HG02973 (cell line): ENCODE results near the gene PLEKHO2.

ENCODE experiments used
- ATAC-seq: cut with Tn5 transposase; IDR thresholded peaks from one replicate; pipeline ENCODE4 v1.9.1; 2021; ENCODE audit warnings: moderate library complexity; ENCODE audit not compliant: unreplicated experiment

Gene PLEKHO2

DNA sequence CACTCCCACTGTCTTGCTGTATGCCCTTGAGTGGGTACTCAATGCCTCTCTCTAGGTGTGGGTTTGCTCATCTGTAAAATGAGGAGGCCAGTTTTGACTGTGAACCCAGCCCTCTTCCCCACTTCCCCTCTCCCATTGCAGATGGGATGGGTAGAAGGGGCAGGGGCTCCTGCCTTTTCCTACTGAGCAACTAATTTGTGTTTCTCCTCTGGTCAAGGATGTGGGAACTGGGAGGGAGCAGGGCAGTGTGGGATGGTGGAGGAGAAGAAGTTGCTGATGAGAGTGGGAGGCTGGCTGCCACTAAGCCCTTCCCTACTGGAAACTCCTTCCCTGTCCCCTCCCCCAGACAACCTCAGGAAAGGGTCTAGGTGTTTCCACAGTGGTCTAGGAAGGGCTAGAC lies 49.8 kb downstream of the PLEKHO2 start:
- ATAC-seq, result no peak

DNA sequence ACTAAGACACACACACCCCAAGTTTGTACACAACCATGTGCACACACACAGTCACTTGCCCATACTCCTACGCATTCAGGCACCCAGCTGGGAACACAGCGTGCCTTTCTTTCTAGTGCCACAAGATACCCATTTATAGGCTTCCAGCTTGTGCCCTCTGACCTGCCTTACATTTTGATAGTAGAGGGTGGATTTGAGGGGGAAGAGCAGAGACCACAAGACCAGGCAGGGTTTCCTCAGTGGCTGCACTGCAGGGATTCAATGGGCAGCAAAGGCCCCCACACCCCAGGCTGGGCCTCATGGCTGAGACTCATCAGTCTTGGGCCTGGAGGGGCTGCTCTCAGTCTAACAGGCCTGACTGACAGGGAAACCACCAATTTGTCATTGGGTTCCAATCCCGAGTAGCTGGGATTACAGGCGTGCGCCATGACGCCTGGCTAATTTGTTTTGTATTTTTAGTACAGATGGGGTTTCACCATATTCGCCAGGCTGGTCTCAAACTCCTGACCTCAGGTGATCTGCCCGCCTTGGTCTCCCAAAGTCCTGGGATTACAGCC lies 51.2 kb downstream of the PLEKHO2 start:
- ATAC-seq, result no peak

DNA sequence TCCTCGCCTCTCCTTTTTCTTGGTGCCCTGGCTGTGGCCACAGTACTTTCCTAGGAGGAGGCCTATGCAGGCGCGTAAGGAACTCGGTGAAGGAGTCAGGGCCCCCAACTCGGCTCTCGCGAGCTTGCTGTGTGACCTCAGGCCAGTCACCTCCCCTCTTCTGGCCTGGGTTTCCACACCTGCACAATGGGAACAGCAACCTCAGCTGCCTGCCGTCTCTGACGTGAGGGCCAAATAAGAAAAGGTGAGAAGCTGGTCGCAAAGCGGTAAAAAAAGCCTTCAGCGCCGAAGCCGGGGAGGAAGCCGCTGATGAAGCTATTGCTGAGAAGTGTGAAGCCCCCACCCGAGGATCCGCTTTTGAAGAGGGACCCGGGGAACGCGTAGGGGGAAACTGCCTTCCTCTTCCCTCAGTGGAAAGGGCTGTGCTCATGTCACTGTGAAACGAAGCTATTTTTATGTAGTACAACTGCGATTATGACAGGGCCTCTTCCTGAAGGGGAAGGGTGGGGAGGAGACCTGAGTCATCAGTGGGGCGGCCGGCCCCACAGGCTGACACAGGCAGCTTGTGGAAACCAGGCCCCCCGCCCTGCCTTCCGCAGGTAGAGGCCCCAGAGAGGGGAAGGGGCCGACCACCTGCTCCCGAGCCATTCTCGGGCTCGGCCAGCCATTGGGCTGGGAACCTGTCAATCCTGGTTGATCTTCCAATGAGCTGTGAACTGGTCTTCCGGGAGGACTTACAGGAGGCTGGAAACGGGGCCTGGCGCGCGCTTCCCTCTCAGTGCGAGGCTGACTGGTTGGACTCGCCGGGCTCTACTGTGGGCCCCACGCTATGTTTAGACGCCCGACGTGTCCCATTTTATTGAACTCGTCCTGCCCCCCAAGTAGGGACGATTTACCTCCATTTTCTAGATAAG lies 52.0 kb downstream of the PLEKHO2 start:
- peak; percentile 52 for ATAC-seq

DNA sequence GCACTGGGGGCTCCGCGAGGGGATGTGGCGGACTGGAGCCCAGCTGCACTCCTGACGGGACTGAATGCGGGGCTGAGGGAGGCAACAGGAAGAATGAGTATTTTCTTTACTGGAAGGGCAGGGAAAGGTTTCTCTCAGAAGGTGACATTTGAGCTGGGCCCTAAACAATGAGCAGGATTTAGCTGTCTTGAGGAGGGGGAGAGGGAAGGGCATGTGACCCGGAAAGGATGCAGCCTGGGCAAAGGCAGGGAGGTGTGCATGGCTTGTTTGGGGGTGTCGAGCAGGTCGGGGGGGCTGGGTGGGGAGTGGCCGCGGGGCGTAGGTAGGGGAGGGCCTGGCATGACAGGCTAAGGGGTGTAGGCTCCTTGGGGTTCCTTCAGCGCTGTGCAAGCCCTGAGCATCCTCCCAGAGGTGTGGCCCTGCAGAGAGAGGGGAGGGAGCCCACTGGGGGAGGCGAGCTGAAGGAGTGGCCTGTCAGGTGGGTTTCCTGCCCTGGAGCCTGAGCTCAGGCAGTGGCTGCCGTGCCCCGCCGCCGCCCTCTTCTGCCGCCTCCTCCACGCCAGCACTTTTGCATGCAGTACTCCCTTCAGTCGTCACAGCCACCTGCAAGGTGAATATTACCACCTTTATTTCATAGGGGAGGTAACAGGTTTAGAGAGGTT lies 52.8 kb downstream of the PLEKHO2 start:
- no peak for ATAC-seq

DNA sequence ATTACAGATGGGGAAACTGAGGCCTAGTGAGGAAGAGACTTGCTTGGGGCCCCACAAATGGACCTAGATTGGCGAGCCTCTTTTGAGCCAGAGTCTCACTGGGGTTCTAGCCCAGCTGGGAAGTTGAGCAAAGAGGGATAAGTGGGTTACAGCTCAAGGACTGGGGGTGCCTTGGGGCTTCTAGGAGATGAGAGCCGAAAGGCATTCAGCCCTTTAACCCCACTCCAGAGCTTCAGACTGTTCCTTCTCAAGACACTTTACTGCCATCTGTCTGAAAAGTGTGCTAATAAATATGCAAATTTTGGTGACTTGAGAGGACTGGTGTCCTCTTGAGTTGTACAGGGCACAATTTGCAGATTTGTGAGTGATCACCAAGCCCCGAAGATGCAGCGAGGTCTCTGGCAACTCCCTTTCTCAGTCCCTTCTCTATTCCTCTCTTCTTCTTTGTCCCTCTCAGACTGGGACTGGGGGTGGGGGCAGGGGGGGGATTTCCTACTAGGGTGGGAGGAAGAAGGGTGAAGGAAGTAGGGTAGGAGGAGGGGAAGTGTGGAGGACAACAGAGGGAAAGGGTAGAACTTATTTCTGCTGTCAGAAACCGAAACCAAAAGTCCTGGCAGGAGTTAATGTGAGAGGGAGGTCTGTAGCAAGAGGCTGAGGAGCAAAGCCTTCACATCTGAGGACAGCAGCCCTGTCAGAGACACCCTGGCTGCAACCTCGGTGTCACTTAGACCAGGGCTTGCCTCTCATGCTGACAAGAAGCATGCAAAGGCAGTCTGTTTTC lies 53.8 kb downstream of the PLEKHO2 start:
- ATAC-seq, result no peak

DNA sequence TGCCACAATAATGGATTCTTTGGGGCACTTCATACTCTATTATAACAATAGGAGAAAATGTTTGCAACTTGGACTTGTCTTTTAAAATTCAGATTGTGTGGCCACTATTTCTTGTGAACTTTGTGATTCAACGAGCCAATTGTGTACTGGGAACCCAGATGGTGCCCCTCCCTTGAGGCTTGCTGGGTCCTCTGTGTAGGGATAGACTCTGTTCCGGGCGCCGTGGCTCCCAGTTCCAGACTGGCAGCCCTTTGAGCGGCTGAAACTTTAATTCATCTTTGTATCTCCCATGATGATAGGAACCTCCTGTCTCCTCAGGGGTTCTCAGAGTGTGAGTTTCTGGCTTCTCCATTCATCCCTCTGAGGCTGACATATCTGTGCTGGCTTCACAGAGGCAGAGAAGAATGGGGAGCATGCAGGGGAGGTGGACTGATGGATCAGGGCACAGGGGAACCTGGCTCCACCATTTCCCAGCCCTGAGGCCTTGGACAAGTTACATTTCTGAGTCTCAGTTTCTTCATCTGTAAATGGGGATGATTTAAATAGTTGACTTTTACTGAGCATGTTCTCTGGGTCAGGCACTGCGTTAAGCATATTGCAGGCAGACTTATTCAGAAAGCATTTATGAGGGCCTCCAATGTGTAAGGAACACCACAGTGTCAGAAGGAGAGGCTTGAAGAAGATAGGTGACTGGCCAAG lies 54.8 kb downstream of the PLEKHO2 start:
- ATAC-seq, result no peak

DNA sequence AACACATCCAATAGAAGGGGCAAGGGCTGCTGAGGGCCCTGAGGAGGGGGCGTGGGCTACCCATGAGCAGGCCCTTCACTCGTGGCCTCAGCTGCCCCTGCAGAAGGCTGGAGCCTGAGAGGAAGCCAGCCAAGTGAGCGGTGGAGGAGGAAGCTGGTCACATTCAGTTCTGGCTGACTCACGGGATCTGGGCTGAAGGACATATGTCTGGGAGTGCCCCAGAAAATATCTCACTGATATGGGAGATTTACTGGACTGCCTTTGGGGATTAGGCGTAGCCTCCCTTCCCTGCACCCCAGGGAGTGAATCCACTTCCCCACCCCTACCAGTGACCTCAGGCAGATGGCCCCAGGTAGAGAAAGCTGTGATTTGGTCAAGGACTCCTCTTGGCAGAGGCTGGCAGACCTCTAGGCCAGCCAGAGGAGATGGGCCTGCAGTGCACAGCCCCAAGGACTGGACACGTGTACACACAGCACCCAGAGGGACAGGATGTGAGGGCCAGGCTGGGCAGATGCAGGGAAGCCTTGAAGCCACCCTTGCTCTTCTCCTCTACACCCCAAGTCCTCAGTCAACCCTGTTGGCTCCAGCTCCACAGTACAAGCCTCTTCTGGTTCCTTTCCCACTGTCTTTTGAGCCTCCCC lies 55.8 kb downstream of the PLEKHO2 start:
- no peak for ATAC-seq

DNA sequence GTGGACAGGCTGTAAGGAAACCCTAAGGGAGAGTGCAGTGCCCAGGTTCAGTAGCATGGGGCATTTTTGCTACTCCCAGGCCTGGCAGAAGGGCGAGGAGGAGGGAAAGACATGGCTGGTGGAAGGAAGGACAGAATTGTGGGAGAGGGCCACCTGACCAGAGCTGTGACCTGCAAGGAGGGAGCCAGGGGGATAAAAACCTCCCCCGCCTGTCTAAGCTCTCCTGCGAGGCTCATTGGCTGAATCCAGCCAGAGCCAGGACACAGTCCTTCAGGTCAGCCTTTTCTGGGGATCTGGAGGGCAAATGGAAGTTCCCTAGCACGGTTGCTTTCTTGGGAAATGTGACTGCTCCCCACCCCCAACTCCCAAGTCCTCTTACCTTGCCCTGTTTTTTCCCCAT lies 56.7 kb downstream of the PLEKHO2 start:
- no peak for ATAC-seq

DNA sequence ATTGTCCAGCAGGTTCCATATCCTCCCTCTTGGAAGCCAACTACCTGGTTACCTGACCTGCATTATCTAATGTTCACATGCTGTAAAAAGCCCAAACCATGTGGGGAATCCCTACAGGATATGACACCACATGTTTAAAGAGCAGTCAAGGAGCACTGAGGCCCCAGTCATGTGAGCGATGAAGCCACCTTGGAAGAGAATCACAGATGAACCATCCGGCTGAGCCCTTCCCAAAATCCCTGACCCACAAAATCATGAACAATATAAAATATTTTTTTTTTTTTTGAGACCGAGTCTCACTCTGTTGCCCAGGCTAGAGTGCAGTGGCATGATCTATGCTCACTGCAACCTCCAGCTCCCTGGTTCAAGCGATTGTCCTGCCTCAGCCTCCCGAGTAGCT lies 59.4 kb downstream of the PLEKHO2 start:
- ATAC-seq, result no peak

DNA sequence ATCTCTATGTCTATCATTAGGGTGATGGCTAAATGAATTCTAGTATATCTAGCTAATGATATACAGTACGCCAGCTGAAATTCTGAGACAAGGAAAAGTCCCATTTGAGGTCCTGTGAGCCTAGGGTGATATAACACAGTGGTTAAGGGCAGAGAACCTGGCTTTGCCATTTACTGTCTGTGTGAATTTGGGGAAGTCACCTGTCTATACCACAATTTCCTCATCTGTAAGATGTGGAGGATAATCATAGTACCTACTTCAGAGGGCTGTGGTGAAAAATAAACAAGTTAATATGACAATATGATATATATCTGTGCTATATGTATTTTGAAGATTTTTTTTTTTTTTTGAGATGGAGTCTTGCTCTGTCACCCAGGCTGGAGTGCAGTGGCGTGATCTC lies 60.2 kb downstream of the PLEKHO2 start:
- no peak for ATAC-seq

DNA sequence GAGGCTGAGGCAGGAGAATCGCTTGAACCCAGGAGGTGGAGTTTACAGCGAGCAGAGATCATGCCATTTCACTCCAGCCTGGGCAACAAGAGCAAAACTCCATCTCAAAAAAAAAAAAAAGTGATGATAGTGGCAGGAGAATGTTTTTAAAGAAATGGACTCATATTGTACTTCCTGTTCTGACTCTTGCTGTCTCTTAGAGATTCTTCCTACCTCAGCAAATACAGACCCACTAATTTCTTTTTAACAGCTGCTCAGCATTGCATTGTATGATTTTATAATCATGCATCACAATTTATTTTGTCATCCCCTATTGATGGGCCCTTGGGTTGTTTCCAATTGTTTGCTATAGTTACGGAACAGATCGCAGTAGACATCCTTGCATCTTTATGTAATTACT lies 61.1 kb downstream of the PLEKHO2 start:
- ATAC-seq, result no peak

DNA sequence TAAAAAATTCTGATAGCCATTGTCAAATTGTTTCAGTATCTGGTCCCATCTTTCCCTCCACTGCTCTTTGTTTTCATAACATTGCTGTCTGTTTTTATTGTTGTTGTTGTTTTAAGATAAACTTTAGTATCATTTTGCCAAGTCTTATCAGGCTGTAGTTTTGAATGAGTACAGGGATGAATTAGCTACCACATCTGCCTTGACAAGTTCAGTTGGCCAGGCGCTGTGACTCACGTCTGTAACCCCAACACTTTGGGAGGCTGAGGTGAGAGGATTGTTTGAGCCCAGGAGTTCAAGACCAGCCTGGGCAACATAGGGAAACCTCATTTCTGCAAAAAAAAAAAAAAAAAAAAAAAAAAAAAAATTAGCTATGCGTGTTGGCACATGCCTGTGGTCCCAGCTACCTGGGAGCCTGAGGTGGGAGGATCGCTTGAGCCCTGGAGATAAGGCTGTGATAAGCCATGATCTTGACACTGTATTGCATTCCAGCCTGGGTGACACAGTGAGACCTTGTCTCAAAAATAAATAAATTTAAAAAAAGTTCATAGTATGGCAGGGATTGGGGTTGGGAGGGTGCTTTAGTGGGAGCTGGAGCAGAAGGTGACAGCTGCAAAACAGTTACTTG lies 61.7 kb downstream of the PLEKHO2 start:
- no peak for ATAC-seq

DNA sequence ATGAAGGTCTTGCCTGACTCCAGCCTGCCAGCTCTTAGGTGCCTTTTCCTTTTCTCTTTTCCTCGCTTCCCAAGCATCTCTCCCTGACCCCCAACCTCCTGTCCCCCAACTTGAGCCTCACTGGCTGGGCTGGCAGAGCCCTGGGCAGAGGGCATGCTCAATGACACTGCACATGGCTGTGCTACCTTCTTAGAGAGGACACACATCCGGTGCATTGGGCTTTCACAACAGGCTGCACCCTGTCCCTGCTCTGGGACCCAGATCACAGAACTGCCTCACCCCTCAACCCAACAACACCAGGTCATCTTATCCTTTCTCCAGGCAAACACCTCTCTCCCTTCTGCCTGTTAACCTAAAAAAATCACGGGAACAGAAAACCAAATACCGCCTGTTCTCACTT lies 62.5 kb downstream of the PLEKHO2 start:
- ATAC-seq, result no peak

DNA sequence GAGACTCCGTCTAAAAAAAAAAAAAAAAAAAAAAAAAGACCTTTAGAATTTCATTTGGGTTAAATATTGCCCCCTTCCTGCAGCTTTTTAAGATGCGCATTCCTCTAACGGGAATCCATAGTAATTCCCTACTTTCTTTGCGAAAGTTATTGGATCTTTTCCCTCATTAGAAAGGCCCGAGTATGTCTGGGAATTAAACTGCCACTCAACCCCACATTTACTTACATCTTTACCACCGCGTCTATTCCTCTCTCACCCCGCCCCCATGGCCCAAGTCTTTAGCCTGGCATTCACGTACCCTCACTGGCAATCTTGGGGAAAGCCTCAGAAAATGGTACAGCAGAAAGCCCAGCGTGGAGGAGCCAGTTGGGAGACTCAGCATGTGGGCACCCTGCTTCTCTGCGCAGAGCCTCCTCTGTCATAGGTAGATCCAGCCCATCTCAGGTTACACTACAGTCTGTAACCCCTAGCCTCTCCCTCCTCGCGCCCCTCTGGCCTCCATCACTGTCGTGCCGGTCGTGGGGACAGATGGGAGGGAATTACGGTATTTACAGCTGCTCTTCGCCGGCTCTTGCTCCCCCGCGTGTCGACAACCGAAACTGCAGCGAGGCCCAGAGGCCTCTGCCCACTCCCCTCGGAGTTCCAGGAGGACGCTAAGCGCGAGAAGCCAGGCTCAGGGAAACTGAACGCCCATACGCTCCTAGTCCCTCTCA lies 63.6 kb downstream of the PLEKHO2 start:
- no peak for ATAC-seq

DNA sequence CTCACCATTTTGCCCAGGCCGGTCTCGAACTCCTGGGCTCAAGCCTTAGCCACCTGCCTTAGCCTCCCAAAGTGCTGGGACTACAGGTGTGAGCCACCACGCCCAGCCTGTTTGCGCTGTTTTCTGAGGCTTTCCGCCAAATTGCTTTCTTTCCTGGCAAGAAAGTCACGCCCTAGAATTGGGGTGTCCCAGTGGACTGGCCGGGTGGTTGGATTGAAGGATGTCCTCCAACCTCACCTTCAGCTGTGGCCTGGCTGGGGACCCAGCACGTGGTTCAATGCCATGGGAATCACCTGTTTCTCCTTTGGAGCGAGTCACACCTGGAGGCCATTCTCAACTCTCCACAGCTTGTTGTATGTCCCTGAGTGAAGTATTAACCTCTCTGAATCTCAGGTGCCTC lies 64.2 kb downstream of the PLEKHO2 start:
- ATAC-seq, result no peak

DNA sequence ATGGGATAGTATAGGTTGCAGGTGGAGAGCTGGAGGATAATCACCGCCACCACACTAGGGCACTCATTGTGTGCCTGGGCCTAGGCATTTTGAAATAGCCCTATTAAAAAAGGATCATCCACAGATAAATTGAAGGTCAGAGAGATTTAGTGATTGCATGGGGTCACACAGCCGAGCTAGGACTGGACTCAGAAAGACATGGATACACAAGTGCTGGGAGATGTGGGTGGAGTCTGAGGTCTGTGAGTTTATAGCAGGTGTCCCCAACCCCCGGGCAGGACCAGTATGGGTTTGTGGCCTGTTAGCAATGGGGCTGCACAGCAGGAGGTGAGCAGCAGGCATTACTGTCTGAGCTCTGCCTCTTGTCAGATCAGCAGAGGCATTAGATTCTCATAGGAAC lies 64.7 kb downstream of the PLEKHO2 start:
- no peak for ATAC-seq

DNA sequence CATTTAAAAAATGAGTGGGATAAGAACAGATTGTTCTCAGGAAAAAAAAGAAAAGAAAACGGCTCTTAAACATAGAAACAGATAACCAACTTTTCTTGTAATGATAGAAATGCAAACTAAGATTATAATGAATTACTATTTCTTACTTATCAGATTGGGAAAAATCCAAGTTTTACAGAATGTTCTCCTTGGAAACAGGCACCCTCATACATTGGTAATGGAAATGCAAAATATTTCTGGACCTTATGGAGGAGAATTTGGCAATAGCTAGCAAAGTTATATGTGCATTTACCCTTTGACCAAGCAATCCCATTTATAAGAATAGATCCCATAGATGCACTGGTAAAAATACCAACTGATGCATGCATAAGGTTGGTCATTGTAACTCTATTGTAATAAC lies 66.3 kb downstream of the PLEKHO2 start:
- no peak for ATAC-seq

DNA sequence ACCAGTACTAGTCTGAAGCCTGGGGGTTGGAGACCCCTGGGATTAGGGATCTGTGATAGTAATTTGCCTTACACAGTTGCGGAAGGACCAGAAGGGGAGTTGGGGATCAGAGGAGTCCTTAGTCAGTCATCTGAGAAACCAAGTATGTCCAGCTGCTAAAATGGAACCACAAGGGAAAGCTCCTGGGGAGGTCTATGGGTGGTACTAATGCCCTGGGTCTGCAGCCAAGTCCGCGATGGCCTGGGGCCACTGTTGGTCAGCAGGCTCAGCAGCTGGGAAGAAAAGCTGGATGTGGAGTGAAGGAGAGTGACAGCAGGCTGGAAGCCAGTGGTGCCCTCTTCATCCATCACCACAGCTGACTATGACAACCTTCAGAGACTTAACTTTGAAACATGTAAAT lies 67.8 kb downstream of the PLEKHO2 start:
- no peak for ATAC-seq
